ENCODE data around the gene FOXJ1. TPM values are rescaled to one million over a fixed set of nuclear protein-coding genes. Genes with fewer than 3 reads are reported as not detected.

The FOXJ1 gene
- total RNA-seq, 1 donor, result not detected

DNA sequence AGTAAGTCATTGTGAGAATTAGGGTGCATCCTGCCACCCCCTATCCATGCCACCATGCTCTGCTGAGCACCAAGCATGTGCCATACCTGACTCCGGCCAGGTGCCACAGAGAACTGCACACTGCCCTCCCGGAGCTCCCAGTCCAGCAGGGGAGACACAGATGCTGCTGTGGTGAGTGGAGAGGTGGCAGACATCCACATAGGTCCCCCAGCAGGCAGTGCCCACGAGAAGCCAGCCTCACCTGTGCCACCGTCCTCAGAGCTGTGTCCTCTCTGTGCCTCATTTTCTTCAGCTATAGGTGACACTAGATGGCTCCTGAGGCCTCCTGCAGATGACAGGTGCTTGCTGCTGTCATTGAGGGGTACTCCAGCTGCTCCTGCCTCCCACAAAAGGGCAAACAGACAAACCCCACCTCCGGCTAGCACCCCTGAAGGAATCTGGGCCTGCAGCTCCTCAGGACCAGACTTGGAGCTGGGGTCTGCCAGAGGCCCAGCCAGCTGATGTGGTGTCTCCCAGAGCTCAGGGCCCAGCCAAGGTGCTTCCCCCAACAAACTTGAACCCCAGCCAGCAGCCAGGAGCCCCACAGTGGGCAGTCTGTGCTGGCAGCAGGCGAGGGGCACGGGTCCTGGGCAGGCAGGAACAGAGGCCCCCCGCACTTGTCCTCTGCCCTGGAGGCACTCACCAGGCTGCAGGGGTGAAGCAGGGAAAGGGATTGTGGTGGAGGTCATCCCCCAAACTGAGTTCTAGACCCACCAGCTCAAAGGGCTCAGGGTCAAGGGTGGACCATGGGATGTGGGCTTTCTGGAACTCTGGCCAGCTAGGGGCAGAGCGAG is 17.1 kb downstream of the FOXJ1 start:
- TF ChIP-seq, protein P1, sequence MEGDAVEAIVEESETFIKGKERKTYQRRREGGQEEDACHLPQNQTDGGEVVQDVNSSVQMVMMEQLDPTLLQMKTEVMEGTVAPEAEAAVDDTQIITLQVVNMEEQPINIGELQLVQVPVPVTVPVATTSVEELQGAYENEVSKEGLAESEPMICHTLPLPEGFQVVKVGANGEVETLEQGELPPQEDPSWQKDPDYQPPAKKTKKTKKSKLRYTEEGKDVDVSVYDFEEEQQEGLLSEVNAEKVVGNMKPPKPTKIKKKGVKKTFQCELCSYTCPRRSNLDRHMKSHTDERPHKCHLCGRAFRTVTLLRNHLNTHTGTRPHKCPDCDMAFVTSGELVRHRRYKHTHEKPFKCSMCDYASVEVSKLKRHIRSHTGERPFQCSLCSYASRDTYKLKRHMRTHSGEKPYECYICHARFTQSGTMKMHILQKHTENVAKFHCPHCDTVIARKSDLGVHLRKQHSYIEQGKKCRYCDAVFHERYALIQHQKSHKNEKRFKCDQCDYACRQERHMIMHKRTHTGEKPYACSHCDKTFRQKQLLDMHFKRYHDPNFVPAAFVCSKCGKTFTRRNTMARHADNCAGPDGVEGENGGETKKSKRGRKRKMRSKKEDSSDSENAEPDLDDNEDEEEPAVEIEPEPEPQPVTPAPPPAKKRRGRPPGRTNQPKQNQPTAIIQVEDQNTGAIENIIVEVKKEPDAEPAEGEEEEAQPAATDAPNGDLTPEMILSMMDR (IDR thresholded peaks at IDR 0.05; ENCODE audit: insufficient read depth, low read length), result no peak
- DNase-seq (ENCODE audit: low read depth), result no peak
- H3K4me3 ChIP-seq (ENCODE audit: low read depth, low read length), result no peak overlapping the region

DNA sequence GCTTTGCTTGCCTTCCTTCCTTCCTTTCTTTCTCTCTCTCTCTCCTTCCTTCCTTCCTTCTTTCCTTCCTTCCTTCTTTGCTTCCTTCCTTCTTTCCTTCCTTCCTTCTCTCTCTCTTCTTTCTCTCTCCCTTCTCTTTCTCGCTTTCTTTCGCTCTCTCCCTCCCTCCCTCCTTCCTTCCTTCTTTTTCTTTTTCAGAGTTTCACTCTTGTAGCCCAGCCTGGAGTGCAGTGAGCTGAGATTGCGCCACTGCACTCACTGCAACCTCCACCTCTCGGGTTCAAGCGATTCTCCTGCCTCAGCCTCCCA is 17.9 kb downstream of the FOXJ1 start:
- no peak overlapping the region for H3K4me3 ChIP-seq (ENCODE audit: low read depth, low read length)
- TF ChIP-seq, protein P1 (IDR thresholded peaks at IDR 0.05; ENCODE audit: insufficient read depth, low read length), result no peak
- DNase-seq (ENCODE audit: low read depth), result no peak

DNA sequence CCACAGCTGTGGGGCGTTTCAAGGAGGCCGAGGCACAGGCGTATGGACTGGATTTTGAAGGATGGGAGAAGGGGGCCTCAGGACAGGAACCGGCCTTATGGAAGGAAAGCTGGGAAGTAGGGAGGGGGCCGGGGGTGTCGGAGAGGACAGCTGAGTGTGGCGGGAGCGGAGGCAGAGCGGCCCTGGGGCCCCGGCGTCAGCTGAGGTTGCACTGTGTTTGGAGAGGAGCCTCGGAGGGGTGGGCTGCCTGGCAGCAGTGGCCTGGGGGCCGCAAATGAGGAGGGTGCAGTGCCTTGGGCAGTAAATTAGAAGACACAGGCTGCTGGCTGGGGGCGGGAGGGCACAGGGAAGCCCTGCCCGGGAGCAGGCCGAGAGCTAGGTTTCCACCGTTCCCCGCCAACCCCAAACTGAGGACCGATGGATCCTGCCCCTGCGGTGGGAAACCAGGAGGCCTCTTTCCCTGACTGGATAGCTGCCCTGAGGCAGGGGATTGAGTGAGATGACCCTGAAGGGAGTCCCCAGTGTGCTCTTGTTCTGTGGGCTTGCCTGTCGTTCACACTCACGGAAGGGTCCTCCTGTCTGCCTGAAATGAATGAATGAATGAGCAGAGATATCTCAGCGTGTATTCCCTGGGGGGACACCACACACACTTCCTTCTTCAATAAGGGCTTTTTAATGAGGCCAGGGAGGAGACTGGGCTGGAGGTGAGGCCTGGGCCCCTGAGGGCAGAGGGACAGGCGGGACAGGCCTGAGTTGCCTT is 18.4 kb downstream of the FOXJ1 start:
- no peak overlapping the region for H3K4me3 ChIP-seq (ENCODE audit: low read depth, low read length)
- TF ChIP-seq, protein P1 (IDR thresholded peaks at IDR 0.05; ENCODE audit: insufficient read depth, low read length), result no peak
- DNase-seq (ENCODE audit: low read depth), result no peak

DNA sequence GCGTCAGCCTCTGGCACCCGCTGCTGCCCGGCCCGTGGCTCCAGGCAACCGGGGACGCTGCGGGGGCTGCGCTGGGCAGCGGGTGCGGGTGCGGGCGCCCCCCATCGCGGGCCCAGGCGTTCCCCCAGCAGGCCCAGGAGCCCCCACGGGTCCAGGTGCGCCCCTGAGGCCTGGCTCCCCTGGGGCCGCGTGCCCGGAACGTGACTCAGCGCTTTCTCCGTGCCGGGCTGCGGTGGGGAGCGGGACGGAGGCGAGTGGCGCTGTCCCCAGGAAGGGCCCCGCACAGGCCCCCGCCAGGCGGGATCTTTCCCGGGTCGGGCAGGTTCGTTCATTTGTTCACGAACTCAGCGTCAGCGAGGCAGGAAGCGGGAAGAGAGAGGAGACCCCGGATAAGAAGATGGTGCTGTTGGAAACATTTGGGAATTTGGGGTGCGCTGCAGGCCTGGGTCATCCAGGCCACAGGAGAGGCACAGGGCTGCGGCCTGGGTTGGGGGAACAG is 19.1 kb downstream of the FOXJ1 start:
- no peak for DNase-seq (ENCODE audit: low read depth)
- TF ChIP-seq, protein P1 (IDR thresholded peaks at IDR 0.05; ENCODE audit: insufficient read depth, low read length), result no peak
- peak overlapping the region; percentile 42 for H3K4me3 ChIP-seq (ENCODE audit: low read depth, low read length)

DNA sequence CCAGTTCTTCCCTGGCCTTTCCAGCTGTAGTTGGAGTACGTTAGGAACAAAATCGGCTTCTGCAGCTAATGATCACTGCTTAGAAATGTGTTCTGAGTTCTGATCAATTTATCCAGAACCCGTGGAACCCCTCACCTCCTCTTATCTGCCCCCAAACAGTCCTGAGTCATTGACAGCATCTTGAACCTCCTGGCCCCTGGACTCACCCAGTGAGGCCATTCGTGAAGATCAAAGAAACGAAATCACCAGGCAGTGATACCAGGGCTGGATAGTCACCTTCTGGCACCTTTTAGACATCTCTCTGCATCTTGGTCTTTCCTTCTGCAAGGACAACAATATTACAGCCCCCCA is 20.4 kb downstream of the FOXJ1 start:
- DNase-seq (ENCODE audit: low read depth), result no peak
- no peak overlapping the region for H3K4me3 ChIP-seq (ENCODE audit: low read depth, low read length)
- TF ChIP-seq, protein P1 (IDR thresholded peaks at IDR 0.05; ENCODE audit: insufficient read depth, low read length), result no peak

DNA sequence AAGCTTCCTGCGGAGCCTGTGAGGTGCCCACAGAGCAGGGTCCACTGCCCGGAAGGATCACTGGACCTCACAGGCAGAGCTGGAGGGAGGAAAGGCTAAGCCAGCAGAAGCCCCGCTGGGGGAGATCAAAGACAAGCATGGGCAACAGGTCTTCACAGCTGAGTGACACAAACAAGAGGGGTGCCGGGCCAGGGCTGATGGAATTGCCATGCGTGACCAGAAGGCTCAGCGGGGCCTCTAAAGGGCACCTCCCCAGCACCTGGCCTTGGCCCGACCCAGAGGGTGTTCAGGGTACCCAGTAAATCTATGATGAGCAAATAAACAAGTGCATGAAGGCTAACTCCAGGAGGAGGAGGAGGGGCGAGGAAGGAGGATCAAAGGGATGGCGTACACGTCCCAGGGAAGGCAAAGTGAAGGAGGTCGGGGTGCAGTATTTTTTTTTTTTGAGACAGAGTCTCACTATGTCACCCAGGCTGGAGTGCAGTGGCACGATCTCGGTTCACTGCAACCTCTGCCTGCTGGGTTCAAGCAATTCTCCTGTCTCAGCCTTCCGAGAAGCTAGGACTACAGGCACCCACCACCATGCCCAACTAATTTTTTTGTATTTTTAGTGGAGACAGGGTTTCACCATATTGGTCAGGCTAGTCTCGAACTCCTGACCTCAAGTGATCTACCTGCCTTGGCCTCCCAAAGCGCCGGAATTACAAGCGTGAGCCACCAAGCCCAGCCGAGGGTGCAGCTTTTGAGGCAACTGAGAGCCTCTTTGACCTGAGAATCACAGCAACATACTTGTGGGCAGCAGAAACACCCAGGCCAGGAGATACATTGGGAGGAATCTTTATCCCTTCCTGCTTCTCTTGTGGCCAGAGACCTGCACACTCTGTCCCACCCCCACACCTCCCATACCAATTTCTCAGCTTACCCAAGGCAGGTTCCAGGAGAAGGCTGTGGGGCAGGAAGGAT is 21.4 kb downstream of the FOXJ1 start:
- no peak overlapping the region for H3K4me3 ChIP-seq (ENCODE audit: low read depth, low read length)
- no peak for DNase-seq (ENCODE audit: low read depth)
- TF ChIP-seq, protein P1 (IDR thresholded peaks at IDR 0.05; ENCODE audit: insufficient read depth, low read length), result no peak

All from fibroblast of the aortic adventitia (primary cell).